GM18526 (cell line): ENCODE measurements around the gene KRT33A.
"Not testable (repeated sequence)": the region's sequence is repeated elsewhere in the genome, so short reads cannot be mapped to it uniquely, and the experiment has no call there.

Source experiments
- POLR2A ChIP-seq: IDR thresholded peaks from 3 replicates; pipeline ENCODE4 v1.6.1; 2011; ENCODE audit not compliant: insufficient read length; ENCODE audit errors: extremely low read depth

The KRT33A gene

DNA sequence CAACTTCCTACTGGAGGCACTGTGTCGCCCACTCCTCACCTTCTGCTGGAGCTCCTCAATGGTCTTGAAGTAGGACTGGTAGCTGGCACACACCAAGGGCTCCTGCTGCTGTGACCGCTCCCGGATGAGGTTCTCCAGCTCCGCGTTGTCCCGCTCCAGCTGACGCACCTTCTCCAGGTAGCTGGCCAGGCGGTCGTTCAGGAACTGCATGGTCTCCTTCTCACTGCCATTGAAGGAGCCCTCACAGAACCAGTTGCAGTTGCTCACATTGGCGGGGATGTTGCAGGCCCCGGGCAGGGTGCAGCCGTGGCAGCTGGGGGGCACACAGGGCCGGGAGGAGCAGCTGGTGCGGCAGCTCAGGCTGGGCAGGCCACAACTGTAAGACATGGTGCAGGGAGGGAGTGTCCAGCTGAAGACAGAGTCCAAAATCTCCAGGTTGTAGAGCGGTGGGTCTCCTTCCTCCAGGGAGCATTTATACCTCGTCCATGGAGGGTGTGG, at the start of gene KRT33A:
TSS of gene KRT33A (minus strand) at position 448 of the 498 bp plus-strand sequence. CDS start at position 387, 61 bp downstream.
- TF ChIP-seq POLR2A: not testable (repeated sequence)

DNA sequence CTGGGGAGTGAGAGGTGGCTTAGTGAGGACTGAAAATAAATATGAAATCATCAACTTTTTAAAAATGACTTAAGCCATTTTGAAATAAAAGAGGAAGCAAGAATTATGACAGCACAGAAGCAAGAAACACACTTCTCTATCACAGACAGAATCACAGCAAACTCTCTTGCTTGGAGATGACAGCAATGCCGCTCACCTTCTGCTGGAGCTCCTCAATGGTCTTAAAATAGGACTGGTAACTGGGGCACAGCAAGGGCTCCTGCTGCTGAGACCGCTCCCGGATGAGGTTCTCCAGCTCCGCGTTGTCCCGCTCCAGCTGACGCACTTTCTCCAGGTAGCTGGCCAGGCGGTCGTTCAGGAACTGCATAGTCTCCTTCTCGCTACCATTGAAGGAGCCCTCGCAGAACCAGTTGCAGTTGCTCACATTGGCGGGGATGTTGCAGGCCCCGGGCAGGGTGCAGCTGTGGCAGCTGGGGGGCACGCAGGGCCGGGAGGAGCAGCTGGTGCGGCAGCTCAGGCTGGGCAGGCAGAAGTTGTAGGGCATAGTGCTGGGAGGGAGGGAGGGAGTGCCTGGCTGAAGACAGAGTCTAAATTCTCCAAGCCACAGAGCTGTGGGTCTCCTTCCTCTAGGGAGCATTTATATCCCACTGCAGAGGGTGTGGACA, 46.5 kb upstream of the KRT33A start, which contains the start of gene KRT31:
TSS of gene KRT31 (minus strand) at position 613 of the 665 bp plus-strand sequence. CDS start at position 544, 69 bp downstream.
- no peak for TF ChIP-seq POLR2A

- no peak for TF ChIP-seq POLR2A
Observed at GRCh38 chr17:41396340-41396739, 45.7 kb upstream of the KRT33A start.

GRCh38 chr17:41395611-41396010, 45.0 kb upstream of the KRT33A start:
- TF ChIP-seq POLR2A: no peak

GRCh38 chr17:41394254-41394996, 43.8 kb upstream of the KRT33A start:
- TF ChIP-seq POLR2A: no peak

DNA sequence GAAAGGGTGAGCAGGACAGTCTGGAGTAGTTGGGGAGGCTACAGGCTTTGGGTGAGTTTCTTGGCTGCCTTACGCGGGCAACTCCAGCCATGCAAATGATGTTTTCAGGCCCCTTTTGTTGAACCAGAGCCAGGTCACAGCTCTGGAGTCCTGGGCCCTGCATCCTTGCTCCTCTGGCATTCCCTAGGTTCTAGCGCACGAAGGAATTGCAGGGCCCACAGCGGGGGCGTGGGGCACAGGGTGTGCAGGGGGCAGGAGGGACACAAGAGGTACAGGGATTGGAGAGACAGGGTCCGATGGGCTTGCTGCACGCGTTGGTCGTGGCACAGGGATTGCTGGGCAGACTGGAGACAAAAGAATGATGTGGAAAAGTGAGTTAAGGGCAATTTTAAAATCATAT, 43.2 kb upstream of the KRT33A start:
- no peak for TF ChIP-seq POLR2A

DNA sequence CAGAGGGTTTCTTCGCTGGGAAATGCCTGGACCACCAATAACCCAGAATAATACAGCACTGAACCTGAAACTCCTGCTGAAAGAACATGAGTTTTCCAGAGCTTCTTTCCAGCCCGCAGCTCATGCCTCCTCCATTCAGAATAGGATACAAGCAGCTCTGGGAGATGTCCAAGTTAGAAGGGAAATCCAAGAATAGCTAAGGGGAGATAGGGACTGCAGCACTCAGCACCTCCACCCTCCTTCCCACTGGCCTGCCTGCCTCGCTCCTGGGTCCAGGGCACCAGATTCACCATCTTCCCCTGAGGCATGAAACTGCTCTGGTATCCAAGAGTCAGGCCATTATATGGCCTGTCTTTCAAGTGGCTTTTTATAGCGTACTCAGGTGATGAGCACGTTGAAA, 42.7 kb upstream of the KRT33A start:
- TF ChIP-seq POLR2A: no peak

DNA sequence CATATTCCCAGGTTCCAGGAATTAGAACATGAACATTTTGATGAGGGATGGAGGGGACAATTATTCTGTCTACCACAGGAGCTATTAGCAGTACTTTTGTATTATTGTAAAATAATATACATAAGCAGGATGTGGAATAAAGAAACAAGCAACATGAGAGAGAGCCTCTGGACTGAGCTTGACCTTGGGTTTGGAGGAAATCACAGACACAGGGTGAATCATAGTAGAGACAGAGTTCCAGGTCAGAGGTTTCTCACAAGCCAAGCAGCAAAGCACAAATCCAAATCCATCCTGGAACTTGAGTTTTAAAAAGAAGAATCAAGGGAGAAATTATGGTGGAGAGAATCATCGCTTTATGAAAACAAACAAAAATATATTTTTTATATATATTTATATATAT, 41.6 kb upstream of the KRT33A start:
- no peak for TF ChIP-seq POLR2A

DNA sequence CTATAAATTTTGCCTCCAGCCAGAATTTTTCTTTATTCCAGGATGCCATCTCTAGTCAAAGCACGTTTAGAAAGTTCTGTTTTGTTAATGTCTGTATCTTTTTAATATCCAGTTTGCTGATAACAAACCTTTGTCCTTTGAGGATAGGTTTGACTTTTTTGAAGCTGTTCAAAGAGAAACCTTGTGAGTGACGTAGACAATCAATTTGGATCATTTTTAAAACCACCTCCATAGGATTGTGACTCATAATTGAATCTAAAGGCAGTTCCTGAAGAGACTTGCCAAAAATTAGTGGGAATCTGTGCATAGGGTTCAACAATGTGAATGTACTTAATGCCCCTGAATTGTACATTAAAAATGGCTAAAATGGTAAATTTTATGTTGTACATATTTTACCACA, 40.9 kb upstream of the KRT33A start:
- no peak for TF ChIP-seq POLR2A

DNA sequence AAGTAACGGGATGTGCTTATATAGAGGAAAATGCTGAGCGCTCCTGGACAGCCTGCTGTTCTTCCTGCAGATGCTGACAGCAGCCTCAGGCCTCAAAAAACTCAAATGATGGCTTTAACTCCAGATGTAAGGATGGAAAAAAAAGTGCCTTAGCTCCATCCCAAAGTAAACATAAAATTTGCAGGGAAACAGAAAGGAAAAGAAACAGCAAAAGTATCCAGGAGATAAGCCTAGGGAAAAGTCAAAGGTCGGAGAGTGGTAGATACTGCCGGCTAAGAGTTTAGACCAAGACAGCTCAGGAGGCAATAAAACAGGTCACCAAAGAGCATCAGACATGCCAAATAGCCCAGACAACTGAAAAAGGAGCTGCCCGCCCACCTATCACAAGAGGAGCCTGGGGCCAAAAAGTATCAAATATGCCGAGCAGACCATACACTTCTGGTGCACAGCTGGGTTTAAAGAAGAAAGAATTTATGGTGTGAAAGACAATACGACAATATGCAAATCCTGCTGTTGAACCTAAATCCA, 39.8 kb upstream of the KRT33A start:
- no peak for TF ChIP-seq POLR2A

- TF ChIP-seq POLR2A: no peak
Observed at GRCh38 chr17:41387670-41388069, 37.0 kb upstream of the KRT33A start.

GRCh38 chr17:41386227-41386626, 35.6 kb upstream of the KRT33A start:
- no peak for TF ChIP-seq POLR2A

- no peak for TF ChIP-seq POLR2A
Observed at GRCh38 chr17:41383690-41384089, 33.1 kb upstream of the KRT33A start.

- no peak for TF ChIP-seq POLR2A
Observed at GRCh38 chr17:41382394-41382793, 31.8 kb upstream of the KRT33A start.

GRCh38 chr17:41381943-41382342, 31.3 kb upstream of the KRT33A start, which contains the start of gene KRT34:
KRT34 (minus strand) TSS chr17:41382306; CDS start chr17:41382246, 60 bp downstream.
- not testable (repeated sequence) for TF ChIP-seq POLR2A

DNA sequence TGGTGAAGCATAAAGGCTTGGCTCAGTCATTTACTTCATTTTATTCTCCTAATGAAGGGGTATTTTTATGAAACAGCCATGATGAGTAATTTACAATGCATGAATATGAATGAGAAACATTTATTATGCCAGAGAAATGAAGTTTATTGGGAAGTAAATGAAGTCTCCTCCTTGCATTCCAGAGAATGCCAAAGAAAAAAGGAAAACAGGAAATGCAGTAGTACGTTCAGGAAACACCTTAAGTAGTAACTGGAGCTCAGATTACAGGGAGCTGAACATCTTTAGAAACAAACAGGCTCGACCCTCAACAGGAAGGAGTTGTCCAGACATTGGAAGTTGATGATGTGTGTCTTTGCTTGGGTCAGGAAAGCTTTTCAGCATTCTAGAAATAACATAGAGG, 26.9 kb upstream of the KRT33A start:
- TF ChIP-seq POLR2A: no peak
